ENCODE measurements around the gene DCAF5.

The DCAF5 gene

DNA sequence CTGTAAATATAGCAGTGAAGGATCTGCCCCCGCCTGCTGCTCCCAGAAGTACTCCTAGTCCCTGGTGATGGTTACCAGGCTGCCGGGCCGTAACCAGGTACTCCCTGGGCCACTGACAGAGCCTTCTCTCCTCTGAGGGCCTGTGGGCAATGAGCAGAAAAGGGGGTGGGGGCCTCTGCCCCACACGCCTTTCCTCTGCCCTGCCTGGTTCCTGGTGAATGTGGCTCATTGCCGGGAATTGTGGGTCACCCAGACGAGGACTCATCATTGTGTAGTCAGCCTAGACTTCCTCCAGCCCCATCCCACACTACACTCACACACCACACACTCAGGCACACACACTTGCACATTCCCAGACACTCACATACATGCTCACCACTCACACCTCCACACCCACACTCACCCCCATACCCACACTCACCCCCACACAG is 138.1 kb downstream of the DCAF5 start:
- TF ChIP-seq, protein P1, sequence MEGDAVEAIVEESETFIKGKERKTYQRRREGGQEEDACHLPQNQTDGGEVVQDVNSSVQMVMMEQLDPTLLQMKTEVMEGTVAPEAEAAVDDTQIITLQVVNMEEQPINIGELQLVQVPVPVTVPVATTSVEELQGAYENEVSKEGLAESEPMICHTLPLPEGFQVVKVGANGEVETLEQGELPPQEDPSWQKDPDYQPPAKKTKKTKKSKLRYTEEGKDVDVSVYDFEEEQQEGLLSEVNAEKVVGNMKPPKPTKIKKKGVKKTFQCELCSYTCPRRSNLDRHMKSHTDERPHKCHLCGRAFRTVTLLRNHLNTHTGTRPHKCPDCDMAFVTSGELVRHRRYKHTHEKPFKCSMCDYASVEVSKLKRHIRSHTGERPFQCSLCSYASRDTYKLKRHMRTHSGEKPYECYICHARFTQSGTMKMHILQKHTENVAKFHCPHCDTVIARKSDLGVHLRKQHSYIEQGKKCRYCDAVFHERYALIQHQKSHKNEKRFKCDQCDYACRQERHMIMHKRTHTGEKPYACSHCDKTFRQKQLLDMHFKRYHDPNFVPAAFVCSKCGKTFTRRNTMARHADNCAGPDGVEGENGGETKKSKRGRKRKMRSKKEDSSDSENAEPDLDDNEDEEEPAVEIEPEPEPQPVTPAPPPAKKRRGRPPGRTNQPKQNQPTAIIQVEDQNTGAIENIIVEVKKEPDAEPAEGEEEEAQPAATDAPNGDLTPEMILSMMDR (IDR thresholded peaks at IDR 0.05; ENCODE audit: insufficient read depth, missing control alignments) = no peak
- DNase-seq (ENCODE audit: insufficient read length, low spot score) (no peak), FAIRE-seq (no peak)

DNA sequence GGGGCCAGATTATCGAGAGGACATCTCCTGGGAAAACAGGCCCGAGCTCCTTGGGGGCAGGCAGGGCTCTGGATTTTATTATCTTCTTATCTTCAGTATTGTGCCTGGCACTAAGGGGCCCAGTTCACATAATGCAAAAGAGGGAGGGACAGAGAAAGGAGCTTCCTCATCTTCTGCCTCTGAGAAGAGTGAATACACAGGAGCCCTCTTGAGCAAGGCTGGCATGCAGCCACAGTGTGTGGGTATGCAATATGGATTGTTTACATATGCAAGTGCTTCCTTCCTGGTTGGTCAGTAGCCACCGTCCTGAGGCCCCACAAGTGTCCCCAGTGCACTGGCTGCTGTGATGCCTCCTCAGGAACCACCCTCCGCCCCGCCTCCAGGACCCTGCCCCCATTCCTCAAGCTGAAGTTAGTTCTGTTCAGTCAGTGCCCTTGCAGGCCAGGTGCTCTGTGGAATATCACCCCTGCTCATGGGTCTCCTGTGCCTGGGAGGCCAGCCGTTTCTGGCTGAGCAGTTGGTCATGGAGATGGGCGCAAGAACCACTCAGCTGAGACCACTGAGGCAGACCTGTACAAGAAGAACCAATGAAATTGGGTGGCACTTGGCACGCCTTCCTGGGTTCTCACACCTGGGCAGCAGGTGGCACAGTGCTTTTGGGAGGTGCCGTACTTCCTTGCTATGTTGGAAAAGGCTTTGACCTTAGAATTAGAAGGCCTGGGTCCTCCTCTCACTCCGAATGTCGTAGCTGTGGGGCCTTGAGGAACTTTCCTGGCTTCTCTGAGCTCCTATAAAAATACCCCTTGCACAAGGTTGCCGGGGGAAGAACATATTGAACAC is 138.8 kb downstream of the DCAF5 start:
- DNase-seq (ENCODE audit: insufficient read length, low spot score) (no peak), FAIRE-seq (no peak)
- TF ChIP-seq, protein P1 (IDR thresholded peaks at IDR 0.05; ENCODE audit: insufficient read depth, missing control alignments) = no peak

- DNase-seq (ENCODE audit: insufficient read length, low spot score) (no peak), FAIRE-seq (no peak)
- TF ChIP-seq, protein P1 (IDR thresholded peaks at IDR 0.05; ENCODE audit: insufficient read depth, missing control alignments) = no peak
These were observed 140.5 kb downstream of the DCAF5 start for GRCh38 chr14:69012256-69012953.

- FAIRE-seq = no peak
- TF ChIP-seq, protein P1 (IDR thresholded peaks at IDR 0.05; ENCODE audit: insufficient read depth, missing control alignments) = no peak
- DNase-seq (ENCODE audit: insufficient read length, low spot score) = no peak
These were observed 142.3 kb downstream of the DCAF5 start for GRCh38 chr14:69010648-69011047.

DNA sequence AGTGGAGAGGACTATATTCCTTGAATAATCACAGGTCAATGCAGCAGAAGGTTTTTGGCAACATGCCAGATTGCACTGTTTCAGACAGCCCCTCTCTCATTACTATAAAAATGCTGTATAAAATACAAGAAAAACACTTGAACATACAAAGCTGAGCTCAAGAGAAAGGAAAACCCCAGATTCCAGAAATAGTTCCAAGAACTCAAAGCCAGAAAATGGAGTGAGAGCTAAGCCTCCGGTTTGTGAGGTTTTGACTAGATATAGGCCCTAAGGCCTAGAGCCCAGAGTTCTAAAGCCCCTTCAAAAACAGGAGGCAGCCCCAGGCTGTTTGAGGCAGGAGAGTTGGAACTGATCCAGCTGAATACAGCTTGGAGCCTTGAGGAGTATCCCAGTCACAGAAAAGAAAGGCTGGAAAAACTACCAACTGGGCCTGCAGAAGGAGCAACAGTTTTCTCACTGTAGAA is 144.5 kb downstream of the DCAF5 start:
- FAIRE-seq (no peak), DNase-seq (ENCODE audit: insufficient read length, low spot score) (no peak)
- TF ChIP-seq, protein P1 (IDR thresholded peaks at IDR 0.05; ENCODE audit: insufficient read depth, missing control alignments) = no peak

DNA sequence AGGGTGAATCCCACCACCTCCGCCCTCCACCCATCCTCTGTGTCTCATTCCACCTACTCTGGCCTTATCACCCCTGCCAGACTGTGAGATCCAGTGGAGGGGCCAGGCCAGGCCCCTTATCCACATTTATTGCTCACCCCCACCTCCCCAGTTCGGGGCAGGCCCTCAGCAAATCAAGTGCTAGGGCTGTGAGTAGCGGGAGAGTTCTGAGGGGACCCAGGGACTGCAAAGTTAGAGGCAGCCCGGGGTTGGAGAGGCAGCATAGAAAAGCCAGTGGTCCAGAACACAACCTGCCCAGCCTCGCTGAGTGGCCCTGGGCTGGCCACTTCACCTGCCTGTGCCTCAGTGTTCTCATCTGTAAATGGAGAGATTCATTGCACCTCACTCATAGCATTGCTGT is 146.6 kb downstream of the DCAF5 start:
- TF ChIP-seq, protein P1 (IDR thresholded peaks at IDR 0.05; ENCODE audit: insufficient read depth, missing control alignments) = no peak
- DNase-seq (ENCODE audit: insufficient read length, low spot score) = no peak
- no peak for FAIRE-seq
